Endothelial cell of umbilical vein (primary cell): ENCODE measurements around the gene KCTD16. TPM values are rescaled to one million over a fixed set of nuclear protein-coding genes. Genes with fewer than 3 reads are reported as not detected.

Experiments
- BruUV-seq: library from RNA; stranded (reverse); fragments of 400-500 nt; replicated peaks from 2 replicates; lab custom pipeline; 2021; lab: Mats Ljungman, UMichigan
- CTCF ChIA-PET: fragments of 300-600, 350-600 bp; sonication (Branson Sonifier 250); formaldehyde crosslinking; loops from one replicate; lab custom pipeline; 2021; ENCODE audit warnings: antibody characterized with exemption, inconsistent platforms; lab: Charles Lee
- POLR2A ChIA-PET: fragments of 300-600, 350-600 bp; sonication (Branson Sonifier 250); formaldehyde crosslinking; loops from one replicate; lab custom pipeline; 2021; ENCODE audit warnings: antibody characterized with exemption, inconsistent platforms; lab: Charles Lee
- DNase-seq: peaks from one replicate; pipeline ENCODE4 v3.0.0-alpha.2; 2011; ENCODE audit warnings: low read depth, low spot score
- FAIRE-seq: peaks from 2 replicates; lab custom pipeline; 2011; peaks lifted over from hg19 to GRCh38; lab: Jason Lieb, UNC
- H2AFZ ChIP-seq: 2 replicates; pipeline ENCODE4 v1.6.0; 2012; ENCODE audit warnings: low read depth, low read length, control low read depth, inconsistent platforms
- H3K27ac ChIP-seq: 2 replicates; pipeline ENCODE4 v1.5.1; 2011; ENCODE audit warnings: low read depth, mild to moderate bottlenecking, control low read depth, low read length, moderate library complexity; ENCODE audit not compliant: insufficient read depth
- H3K27me3 ChIP-seq, 2 experiments: 2 replicates each; pipeline versions ENCODE4 v1.6.0 to v1.6.1; 2011; ENCODE audit warnings: low read length in 2 of 2, mixed read lengths in 1 of 2; ENCODE audit not compliant: control insufficient read depth in 2 of 2, insufficient read depth in 2 of 2
- H3K36me3 ChIP-seq, 2 experiments: 2 replicates in 1 of 2; 3 replicates in 1 of 2; pipeline ENCODE4 v1.5.1; 2011; ENCODE audit warnings: low read length in 2 of 2, mild to moderate bottlenecking in 1 of 2, moderate library complexity in 1 of 2; ENCODE audit not compliant: control insufficient read depth in 2 of 2, insufficient read depth in 2 of 2; ENCODE audit errors: extremely low read depth in 1 of 2
- H3K4me1 ChIP-seq: 3 replicates; pipeline ENCODE4 v1.5.1; 2011; ENCODE audit warnings: mild to moderate bottlenecking, low read length; ENCODE audit not compliant: control insufficient read depth, insufficient read depth; ENCODE audit errors: extremely low read depth
- H3K4me2 ChIP-seq: 2 replicates; pipeline ENCODE4 v1.6.1; 2011; ENCODE audit warnings: low read length, control low read depth, mixed read lengths; ENCODE audit not compliant: insufficient read depth
- H3K4me3 ChIP-seq, 3 experiments: fragments of 200-600 bp in 1 of 3; sonication (generic), shearing (Covaris generic) in 1 of 3; replicated peaks in 1 of 3; 2 replicates each; pipeline ENCODE4 v1.5.1; 2011 to 2016; ENCODE audit warnings: control low read depth in 3 of 3, low read length in 3 of 3, mild to moderate bottlenecking in 2 of 3, inconsistent platforms in 1 of 3, low read depth in 1 of 3, moderate library complexity in 1 of 3; ENCODE audit not compliant: insufficient read depth in 1 of 3
- H3K79me2 ChIP-seq: 2 replicates; pipeline ENCODE4 v1.6.0; 2012; ENCODE audit warnings: low read length, inconsistent platforms; ENCODE audit not compliant: control insufficient read depth, insufficient read depth
- H3K9ac ChIP-seq: replicated peaks from 2 replicates; pipeline ENCODE3; 2011; ENCODE audit warnings: low read length, control low read depth; ENCODE audit not compliant: insufficient read depth; ENCODE audit errors: extremely low read depth
- H3K9me1 ChIP-seq: replicated peaks from 3 replicates; pipeline ENCODE4 v1.6.0; 2011; ENCODE audit warnings: mild to moderate bottlenecking, low read length; ENCODE audit not compliant: control insufficient read depth, insufficient read depth; ENCODE audit errors: extremely low read depth
- H3K9me3 ChIP-seq: replicated peaks from 2 replicates; pipeline ENCODE4 v1.5.1; 2012; ENCODE audit warnings: low read length, inconsistent platforms; ENCODE audit not compliant: control insufficient read depth, insufficient read depth
- H4K20me1 ChIP-seq: replicated peaks from 2 replicates; pipeline ENCODE3; 2011; ENCODE audit warnings: mild to moderate bottlenecking, low read length; ENCODE audit not compliant: control insufficient read depth, insufficient read depth; ENCODE audit errors: extremely low read depth
- FOS ChIP-seq: IDR thresholded peaks from 2 replicates; pipeline ENCODE4 v1.6.1; 2011; ENCODE audit warnings: mild to moderate bottlenecking, low read length, moderate library complexity, borderline replicate concordance; ENCODE audit not compliant: insufficient read depth
- JUN ChIP-seq: IDR thresholded peaks from 2 replicates; pipeline ENCODE4 v1.6.1; 2011; ENCODE audit warnings: borderline replicate concordance, low read depth; ENCODE audit not compliant: insufficient read length, insufficient read depth
- MAX ChIP-seq: IDR thresholded peaks from 2 replicates; pipeline ENCODE4 v1.6.1; 2011; ENCODE audit not compliant: insufficient read depth, insufficient read length
- MYC ChIP-seq: IDR thresholded peaks from one replicate; pipeline ENCODE4 v1.6.1; 2011; ENCODE audit warnings: mild to moderate bottlenecking, low read depth, low read length
- POLR2A ChIP-seq: IDR thresholded peaks from 2 replicates; pipeline ENCODE4 v1.6.1; 2012; ENCODE audit warnings: low read depth, mild to moderate bottlenecking, control low read depth, low read length
- dilution Hi-C: fragments of 300-500 bp; cut with MboI; formaldehyde crosslinking; loops from one replicate; pipeline ENCODE4 v1.15.0; 2019; ENCODE audit warnings: low sequenced_read_pairs; ENCODE audit not compliant: extremely low pct_ligation_motif_present
- intact Hi-C: fragments of 100-400 bp; cut with micrococcal nuclease; formaldehyde crosslinking; loops from one replicate; pipeline ENCODE4 v1.10.0; 2022
- polyA plus RNA-seq, 4 experiments: library from polyadenylated mRNA; depleted of rRNA in 3 of 4; stranded (reverse) in 3 of 4; unstranded in 1 of 4; fragments of >200 nt; gene quantifications; 2 replicates each; pipeline versions ENCODE4 v1.2.1 to v1.2.3, GENCODE V29; 2011 to 2012; ENCODE audit warnings: missing spikeins in 1 of 4
- total RNA-seq: library from RNA; stranded (reverse); gene quantifications from 2 replicates; pipeline ENCODE4 v1.2.3, GENCODE V29; 2021

KCTD16 gene
- total and polyA plus RNA-seq, 2 donors (not counting 3 experiments of a cell fraction or from before 2014, with no cell fraction given): 0.21 to 0.49 TPM

DNA sequence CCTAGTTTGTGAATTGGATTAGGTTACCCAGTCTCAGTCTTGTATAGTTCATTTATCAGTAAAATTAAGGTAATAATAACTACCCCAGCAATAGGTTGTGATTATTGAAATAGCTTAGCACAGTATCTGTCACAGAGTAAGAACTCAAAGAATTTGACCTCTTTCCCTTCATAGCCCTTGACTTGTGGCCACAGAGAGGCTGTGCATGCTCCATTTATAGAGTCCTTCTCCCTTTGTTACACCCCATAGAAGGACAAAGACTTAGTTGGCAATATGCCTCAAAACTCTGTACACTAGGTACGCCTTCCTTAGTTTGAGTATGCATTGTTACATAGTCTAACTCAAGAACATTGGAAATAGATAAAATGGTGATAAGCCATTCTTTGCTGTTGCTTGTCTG lies 257.2 kb downstream of the KCTD16 start:
- dilution Hi-C loops (no loop called here), intact Hi-C loops (no loop called here)
- Histone ChIP-seq H3K9me1 (no peaks in the 10 kb centered on the region), H3K9ac (no peak overlapping the region), H2AFZ (no peak overlapping the region), H4K20me1 (no peaks in the 10 kb centered on the region), H3K9me3 (no peaks in the 10 kb centered on the region), H3K4me1 (no peaks in the 10 kb centered on the region), H3K4me3 (no peak overlapping the region), H3K79me2 (no peaks in the 10 kb centered on the region), H3K27me3 (no peaks in the 10 kb centered on the region), H3K36me3 (no peaks in the 10 kb centered on the region), H3K4me2 (no peak overlapping the region), H3K27ac (no peak overlapping the region)
- FAIRE-seq (no peak), DNase-seq (no peak)
- ChIA-PET POLR2A (no interaction called here), CTCF (interaction anchor here (1.7 kb wide), 1 partner anchor 12 kb away, joined by 3 read pairs; no protein-coding TSS in a partner anchor)
- no TSS peak for BruUV-seq
- TF ChIP-seq MYC: no peak

DNA sequence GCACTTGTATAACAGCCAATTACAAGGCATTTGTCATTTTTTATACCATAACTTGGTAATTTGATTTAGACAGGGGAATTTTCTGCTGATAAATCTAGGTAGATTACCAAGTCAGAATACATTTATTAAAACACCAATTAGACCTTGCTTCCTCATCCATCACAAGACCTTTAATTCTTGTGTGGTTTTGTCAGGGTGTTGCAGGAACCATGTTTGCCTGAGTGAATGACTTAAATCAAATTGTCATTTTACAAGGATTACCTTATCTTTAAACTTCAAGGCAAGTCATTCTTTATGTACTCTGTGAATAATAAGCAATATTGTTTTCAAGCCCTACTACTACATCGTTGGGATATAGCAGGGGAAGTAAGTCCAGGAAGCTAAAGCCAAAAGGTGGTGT lies 257.7 kb downstream of the KCTD16 start:
- no peaks in the 10 kb centered on the region for H3K36me3 ChIP-seq
- no peaks in the 10 kb centered on the region for H3K27me3 ChIP-seq
- H3K4me1 ChIP-seq: no peaks in the 10 kb centered on the region
- H3K27ac ChIP-seq: no peak overlapping the region
- no peak overlapping the region for H3K4me3 ChIP-seq
- FAIRE-seq (no peak), DNase-seq (no peak)
- CTCF ChIA-PET: interaction anchor here (1.7 kb wide), 1 partner anchor 13 kb away, joined by 3 read pairs; no protein-coding TSS in a partner anchor
- H3K9ac ChIP-seq: no peak overlapping the region
- POLR2A ChIA-PET: no interaction called here
- H3K79me2 ChIP-seq: no peaks in the 10 kb centered on the region
- TF ChIP-seq JUN (no peak), MYC (no peak), POLR2A (no peak), FOS (no peak), MAX (no peak)
- intact Hi-C loops: no loop called here
- H4K20me1 ChIP-seq: no peaks in the 10 kb centered on the region
- H3K4me2 ChIP-seq: no peak overlapping the region
- no peaks in the 10 kb centered on the region for H3K9me1 ChIP-seq
- H2AFZ ChIP-seq: no peak overlapping the region
- no TSS peak for BruUV-seq
- no peaks in the 10 kb centered on the region for H3K9me3 ChIP-seq
- dilution Hi-C loops: no loop called here
